COR-L47 (cell line): ENCODE results near the gene NRARP.

ENCODE experiments used
- DNase-seq: peaks from one replicate; lab custom pipeline; 2025; lab: John Stamatoyannopoulos, UW

NRARP gene

GRCh38 chr9:137297966-137298365, 4.1 kb downstream of the NRARP start:
- DNase-seq: no peak

DNA sequence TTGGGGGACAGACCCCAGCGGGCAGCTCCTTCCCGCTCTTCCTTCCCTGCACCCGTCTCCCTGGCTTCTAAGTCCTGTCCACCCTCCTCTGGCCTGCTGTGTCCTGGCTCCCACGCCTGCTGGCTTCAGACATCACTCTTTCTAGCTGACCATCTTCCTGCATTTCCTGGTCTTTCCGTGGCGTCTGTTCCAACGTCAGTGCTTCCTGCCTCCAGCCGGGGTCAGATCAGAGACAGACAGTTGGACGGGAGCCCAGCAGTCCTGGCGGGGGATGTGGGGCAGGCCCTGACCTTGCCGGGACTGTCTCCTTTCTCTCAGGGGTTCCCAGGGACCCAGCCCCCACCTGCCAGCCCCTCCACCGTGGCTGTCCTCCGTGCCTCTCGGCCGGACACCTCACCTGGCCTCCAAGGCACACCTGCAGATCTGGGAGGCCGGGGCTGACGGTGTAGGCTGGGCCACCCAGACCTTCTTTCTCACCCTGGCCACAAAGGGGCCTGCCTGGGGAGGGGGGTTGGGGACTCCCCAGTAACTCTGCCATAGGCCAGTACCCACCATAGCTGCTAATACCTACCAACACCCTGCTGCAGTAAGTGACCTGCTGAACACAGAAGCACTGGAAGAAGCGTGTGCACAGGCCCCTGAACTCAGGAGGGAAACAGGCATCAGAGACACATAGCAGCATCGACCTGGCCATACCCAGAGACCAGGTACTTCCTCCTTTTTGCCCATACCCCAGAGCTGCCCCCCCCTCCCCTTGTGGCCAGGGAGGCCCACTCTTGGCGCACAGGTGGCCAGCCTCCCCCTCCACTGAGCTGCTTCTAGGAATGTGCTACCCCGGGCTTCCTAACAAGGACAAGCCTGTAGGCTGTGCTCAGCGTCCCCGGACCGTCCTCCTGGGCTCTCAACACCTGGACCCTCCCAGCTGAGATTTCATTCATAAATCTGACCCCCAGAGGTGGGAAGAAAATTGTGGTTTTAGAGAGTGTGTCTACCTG, 5.1 kb downstream of the NRARP start:
- no peak for DNase-seq

GRCh38 chr9:137295849-137296669, 6.0 kb downstream of the NRARP start:
- DNase-seq: no peak

DNA sequence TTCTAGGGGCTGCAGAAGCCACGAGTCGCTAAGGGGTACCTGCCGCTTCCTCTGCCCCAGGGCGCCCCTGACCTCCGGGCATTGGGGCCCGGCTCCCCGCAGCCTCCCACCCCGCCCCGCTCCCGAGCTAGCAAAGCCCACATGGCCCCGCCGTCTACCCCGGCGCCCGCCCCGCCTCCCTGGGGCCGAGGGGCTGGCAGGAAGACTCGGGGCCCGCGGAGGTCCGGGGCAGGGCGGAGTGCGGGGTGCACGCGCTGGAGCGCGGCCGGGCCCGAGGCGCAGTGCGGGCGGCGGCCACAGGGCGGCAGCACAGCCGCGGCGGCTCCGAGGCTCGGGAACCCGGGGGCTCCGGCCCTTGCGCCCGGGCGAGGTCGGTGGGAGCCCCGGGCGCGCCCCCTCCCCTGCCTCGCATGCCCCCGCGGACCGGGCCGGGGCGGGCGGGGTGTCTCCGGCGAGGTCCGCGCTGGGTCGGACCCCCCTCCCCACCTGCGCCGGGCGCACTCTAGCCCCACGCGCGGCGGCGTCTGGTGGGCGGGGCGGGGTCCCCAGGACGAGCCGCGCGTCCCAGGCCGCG, 6.7 kb downstream of the NRARP start:
- no peak for DNase-seq

DNA sequence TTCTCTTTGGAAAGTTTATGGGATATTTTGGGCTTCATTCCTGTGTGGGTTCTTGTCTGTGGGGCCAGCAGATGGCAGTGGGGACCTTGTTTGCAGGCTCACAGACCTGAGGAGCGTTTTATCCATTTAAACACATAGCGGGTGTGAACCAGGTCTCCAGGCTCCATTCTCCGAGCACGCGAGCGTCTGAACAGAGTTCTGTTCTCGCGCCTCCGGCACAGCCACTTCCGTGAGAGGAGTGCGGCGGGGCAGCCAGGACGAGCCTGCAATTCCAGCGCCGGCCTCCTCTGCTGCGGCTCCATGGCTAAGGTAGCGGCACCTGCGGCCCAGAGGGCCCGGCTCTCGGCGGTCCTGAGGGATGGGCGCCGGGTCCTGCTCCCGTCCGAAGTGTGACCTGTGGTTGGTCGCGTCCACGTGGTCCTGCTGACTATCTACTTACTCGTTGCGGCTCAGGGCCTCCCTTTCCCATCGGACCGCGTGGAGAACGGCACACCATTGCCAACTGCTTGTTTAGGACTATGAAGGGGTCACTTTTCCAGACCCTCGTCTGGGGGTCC, 7.3 kb downstream of the NRARP start:
- DNase-seq: no peak

GRCh38 chr9:137294091-137294680, 7.9 kb downstream of the NRARP start:
- DNase-seq: peak; percentile 51

- DNase-seq: no peak
These were observed 8.5 kb downstream of the NRARP start for GRCh38 chr9:137293482-137294090.

DNA sequence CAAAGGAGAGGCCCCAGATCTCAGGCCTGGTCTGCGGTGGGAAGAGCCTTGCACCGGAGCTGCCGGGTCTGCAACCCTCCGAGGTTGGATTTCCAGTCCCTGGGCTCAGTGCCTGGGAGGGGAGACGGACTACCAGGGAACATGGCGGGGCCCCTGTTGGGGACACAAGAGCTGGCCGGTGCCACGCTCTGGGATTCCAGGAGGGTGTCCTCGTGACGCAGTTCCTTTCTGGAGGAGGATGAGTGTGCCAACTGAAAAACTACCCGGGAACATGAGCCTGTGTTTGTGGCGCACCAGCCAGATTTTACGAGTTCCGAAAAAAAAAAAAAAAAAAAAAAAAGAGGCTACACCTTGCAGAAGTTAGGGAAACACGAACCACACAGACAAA, 9.0 kb downstream of the NRARP start:
- DNase-seq: no peak

- DNase-seq: peak; percentile 74
These were observed 15.1 kb downstream of the NRARP start for GRCh38 chr9:137286975-137287383.

DNA sequence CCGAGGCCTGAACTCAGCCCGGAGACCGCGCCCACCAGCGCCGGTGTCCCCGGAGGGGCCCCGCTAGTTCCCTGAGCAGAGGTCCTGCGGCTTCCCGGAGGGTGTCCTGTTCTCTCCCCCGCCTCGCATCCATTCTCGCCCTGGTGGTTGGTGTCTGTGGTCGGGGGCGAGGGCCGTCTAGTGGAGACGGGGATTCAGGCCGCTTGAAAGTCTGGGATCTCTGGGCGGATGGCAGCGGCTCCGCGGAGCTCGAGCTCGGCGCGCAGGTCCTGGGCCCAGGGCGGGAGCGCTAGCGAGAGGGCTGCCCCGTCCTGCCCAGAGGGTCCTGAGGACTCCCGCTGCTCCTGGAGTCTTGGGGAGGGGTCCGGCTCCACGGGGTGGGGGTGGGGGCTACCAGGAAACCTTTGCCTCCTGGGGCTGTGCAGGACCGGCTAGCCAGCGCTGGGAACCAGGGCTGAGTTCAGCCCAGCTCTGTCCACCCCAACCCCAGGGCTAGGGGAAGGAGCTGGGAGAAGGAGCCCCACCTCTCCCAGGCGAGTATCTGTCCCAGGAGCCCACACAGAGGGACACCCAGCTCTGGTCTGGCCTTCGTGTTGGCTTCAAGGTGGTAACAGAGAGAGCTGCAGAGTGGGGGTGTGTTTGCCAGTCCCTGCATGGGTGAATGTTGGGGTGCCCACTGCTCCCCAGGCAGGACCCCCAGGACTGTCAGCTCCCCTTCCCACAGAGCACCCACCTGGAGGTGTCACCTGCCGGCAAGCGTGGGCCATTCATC, 20.5 kb downstream of the NRARP start:
- DNase-seq: no peak

- DNase-seq: no peak
These were observed 21.4 kb downstream of the NRARP start for GRCh38 chr9:137280474-137281344.

GRCh38 chr9:137279741-137280473, 22.2 kb downstream of the NRARP start:
- DNase-seq: no peak

DNA sequence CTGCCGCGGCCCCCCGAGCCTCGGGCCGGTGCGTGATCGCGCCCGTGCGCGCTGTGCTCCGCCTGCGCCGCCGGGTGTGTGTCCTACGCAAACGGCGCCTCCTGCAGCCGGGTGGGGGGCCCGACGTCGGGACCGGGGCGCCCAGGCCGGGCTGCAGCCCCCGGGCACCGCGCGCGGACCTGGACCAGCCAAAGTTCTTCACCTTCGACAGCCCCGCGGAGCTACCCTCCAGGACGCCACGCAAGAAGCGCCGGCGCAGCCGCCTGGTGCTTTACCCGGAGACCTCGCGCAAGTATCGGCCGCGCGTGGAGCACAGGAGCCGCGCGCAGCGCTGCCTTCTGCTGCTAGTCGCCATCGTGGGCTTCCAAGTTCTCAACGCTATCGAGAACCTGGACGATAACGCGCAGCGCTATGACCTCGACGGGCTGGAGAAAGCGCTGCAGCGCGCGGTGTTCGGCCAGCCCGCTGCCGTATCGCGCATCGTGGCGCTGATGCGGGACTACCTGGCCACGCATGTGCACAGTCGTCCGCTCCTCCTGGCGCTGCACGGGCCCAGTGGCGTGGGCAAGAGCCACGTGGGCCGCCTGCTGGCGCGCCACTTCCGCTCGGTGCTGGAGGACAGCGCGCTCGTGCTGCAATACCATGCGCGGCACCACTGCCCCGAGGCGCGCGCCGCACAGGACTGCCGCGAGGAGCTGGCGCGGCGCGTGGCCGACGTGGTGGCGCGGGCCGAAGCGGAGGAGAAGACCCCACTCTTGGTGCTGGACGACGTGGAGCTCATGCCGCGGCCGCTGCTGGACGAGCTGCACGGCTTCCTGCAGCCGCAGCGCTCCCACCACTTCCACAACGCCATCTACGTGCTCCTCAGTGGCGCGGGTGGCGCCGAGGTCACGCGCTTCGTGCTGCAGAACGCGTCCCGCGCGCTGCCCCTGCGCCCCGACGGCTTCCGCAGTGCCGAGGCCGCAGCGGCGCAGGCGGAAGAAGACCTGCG, 23.1 kb downstream of the NRARP start:
- no peak for DNase-seq

DNA sequence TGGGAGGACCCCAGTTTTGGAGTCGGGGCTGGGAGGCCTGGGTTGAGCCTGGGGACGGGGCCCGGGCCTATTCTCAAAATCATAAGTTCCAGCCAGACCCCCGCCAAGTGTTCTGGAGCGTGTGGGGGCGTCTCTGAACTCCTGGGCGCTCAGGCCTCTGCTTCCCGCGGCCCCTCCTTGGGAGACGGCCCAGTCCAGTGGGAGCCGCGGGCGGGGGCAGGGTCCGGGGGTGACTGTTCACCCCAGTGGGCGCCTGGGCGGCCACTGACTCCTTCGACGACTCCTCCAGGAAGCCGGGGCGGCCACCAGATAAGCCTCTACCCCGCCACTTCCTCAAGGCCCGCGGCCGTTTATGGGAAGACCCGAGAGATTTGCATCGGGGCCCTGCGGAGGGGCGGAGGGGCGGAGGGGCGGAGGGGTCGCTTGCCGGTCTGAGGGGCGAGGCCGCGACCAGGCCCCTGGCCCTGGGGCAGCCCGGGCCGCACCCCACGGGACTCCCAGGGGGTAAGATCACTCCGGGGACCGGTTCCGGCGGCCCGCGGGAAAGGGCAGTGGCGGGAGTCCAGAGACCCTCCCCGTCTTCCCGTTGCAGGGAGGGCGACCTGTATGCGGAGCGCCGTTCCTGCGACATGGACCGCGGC, 23.9 kb downstream of the NRARP start:
- DNase-seq: no peak

DNA sequence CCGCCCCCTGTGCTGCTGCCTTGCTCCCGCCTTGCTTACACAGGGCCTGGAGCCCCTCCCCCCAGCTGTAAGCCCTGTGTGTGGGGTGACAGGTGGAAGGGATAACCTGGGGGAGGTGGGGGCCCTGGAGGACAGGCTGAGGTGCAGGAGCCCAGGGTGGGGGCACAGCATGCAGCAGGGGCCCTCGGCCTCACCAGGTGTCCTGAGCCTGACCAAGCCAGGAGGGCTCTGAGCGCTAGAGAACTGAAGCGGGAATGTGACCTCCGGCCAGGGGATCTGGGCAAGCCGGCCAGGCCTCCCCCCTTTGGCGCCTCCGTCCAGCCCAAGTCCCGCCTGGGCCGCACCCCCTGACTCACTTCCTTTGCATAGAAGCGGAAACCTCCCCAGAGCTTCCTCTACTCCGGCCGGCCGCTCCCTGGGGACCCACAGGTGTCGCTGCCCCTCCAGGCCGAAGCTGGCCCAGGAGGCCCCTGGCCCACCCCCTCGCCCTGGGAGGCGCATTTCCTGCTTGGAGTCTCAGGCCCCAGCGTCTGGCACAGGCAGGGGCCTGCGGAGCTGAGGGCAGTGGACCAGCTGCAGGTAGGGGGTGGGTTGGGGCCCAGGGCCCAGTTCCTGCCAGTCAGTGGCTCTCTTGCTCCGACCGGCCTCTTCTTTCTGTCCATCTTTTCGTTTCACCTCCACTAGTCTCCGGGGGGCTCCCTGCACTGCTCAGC, 24.6 kb downstream of the NRARP start, which contains the start of gene TOR4A:
Gene TOR4A (plus strand): TSS at position 398 of the 713 bp plus-strand sequence. CDS start 964 bp downstream, outside the sequence.
- DNase-seq: no peak
